ENCODE measurements around the gene RSPO4. TPM values are rescaled to one million over a fixed set of nuclear protein-coding genes. Genes with fewer than 3 reads are reported as not detected.

The RSPO4 gene
- total RNA-seq, 1 donor from 2014 or later, result not detected

- DNase-seq, result no peak
These were observed 61.2 kb downstream of the RSPO4 start for GRCh38 chr20:940926-941325.

DNA sequence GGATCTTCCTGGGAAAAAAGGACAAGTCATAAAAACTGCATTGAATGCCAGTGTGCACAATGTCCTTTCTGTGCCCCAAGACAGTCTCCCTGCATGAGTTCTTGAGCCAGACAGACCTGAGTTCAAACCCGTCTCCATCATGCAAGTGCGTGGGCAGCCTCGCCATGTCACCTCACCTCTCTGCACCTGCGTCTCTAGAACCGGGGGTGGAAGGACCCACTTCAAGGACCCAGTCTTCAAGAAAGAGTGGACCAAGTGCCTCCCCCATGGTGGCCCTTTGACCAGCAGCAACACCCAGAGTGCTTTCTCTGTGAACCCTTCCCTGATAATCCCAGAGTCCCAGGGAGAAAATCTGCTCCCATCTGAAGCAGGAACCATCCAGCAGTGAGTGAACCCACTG lies 62.5 kb downstream of the RSPO4 start:
- DNase-seq, result no peak

GRCh38 chr20:934186-934840 lies 67.8 kb downstream of the RSPO4 start:
- DNase-seq, result no peak

- no peak for DNase-seq
These were observed 69.1 kb downstream of the RSPO4 start for GRCh38 chr20:933029-933428.

DNA sequence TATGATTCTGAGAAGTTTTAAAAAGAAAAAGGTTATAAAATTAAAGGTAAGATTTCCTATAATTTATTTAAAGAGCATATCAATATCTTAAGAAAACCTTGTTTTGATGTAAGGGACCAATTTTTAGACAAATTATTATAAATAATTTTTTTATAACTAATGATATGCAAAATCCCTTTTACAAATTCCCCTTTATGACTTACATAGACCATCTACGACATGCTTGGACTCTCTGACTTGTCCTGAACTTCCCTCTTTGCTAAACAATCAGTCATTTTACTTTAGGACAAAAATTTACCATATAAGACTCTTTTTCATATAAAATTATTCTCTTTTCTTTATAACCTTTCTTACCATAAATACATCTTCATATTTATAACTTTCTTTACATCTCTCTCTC lies 70.7 kb downstream of the RSPO4 start:
- DNase-seq, result no peak

GRCh38 chr20:926670-927069 lies 75.4 kb downstream of the RSPO4 start:
- DNase-seq, result no peak

GRCh38 chr20:925516-925915 lies 76.6 kb downstream of the RSPO4 start:
- DNase-seq, result no peak

DNA sequence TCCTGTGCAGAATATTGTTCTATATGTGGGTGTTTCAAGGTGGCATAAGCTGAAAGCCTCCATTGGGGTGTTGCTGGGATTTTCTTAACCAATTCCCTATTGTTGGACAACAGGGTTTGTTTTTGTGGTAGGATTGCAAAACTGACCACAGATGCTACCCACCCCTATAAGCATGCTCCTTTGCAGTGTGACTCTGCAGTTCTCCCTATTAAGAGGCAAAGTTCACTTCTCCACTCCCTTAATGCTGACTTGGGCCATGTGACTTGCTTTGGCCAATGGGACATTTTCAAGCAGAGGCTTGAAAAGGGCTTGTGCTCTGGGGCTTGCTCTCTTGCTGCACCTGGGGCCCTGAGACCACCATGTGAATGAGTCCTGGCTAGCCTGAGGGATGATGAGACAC lies 77.5 kb downstream of the RSPO4 start:
- DNase-seq, result no peak

DNA sequence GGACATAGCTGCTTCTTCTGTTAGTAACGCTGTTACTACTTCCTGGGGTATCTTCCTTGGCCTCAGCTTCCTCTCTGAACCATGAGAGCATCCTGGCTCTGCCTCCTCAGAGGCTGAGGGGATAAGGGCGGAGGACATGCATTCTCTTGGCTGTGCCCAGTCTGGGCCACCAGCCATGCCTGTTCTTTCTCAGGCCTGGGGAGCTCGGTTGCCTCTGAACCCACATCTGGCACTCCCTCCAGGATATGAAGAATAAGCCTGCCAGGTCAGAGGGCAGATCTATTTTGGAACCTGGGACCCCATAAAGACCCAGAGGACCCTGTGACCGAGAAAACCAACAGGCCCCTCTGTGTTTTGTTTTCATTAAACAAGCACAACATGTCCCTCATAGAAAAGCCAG lies 79.3 kb downstream of the RSPO4 start:
- no peak for DNase-seq

- DNase-seq, result no peak
These were observed 81.0 kb downstream of the RSPO4 start for GRCh38 chr20:921068-921467.

DNA sequence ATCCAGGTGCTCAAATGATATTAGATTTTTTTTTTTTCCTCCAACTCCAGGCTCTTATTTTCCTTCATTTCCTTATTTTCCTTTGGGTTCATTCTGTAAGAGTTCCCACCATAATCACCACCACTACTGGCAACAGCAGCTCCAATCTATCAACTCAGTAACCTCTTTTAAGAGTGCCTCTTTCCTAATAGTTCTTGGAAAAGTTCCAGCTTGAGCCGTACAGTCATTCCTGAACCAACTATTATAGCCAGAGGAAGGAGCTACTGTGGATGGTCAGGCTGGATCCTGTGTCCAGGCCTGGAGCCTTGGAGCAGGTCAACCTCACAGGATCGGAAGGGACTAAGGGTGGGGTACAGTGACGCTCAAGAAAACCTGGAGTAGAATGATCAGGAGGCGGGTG lies 81.8 kb downstream of the RSPO4 start:
- no peak for DNase-seq

- DNase-seq, result no peak
These were observed 82.6 kb downstream of the RSPO4 start for GRCh38 chr20:919491-919916.

GRCh38 chr20:917416-917815 lies 84.7 kb downstream of the RSPO4 start:
- DNase-seq, result no peak

- no peak for DNase-seq
These were observed 85.3 kb downstream of the RSPO4 start for GRCh38 chr20:916825-917224.

- DNase-seq, result peak; percentile 33
These were observed 85.8 kb downstream of the RSPO4 start, which contains the start of gene ANGPT4 for GRCh38 chr20:916125-916799. Gene ANGPT4 (minus strand): TSS chr20:916334. CDS start chr20:916214, 120 bp downstream.

DNA sequence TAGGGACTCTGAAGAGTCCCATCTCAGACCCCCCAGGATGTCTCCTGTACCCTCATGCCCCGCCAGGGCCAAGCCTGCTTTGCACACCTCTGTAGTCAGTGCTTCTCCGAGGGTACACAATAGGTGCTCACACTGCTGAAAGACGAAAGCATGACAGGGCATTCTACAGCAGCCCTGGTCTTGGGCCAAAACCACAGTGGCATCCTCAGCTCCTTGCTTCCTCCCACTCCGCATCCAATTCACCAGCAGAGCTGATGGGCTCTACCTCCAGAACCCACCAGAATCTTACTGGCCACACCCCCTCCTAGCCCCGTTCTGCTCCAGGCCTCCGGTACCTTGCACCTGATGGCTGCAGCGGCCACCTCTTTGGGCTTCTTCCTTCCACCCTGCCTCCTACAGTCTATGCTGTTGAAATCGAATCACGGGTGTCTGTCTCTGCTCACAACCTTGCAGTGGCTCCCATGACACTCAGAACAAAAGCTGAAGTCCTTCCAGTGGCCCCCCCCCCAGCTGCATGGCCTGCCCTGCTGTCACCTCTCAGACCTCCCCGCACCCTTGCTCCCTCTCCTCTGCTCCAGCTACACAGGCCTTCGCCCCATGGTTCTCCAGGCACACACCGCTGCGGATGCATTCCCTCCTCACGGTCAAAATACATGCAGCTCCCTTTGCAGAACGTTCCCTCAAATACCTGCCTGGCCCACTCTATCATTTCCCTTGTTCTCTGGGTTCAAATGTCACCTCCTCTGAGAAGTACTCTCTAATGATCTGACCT lies 87.2 kb downstream of the RSPO4 start:
- DNase-seq, result no peak

- DNase-seq, result no peak
These were observed 88.7 kb downstream of the RSPO4 start for GRCh38 chr20:913306-913849.

- no peak for DNase-seq
These were observed 90.1 kb downstream of the RSPO4 start for GRCh38 chr20:911882-912600.

DNA sequence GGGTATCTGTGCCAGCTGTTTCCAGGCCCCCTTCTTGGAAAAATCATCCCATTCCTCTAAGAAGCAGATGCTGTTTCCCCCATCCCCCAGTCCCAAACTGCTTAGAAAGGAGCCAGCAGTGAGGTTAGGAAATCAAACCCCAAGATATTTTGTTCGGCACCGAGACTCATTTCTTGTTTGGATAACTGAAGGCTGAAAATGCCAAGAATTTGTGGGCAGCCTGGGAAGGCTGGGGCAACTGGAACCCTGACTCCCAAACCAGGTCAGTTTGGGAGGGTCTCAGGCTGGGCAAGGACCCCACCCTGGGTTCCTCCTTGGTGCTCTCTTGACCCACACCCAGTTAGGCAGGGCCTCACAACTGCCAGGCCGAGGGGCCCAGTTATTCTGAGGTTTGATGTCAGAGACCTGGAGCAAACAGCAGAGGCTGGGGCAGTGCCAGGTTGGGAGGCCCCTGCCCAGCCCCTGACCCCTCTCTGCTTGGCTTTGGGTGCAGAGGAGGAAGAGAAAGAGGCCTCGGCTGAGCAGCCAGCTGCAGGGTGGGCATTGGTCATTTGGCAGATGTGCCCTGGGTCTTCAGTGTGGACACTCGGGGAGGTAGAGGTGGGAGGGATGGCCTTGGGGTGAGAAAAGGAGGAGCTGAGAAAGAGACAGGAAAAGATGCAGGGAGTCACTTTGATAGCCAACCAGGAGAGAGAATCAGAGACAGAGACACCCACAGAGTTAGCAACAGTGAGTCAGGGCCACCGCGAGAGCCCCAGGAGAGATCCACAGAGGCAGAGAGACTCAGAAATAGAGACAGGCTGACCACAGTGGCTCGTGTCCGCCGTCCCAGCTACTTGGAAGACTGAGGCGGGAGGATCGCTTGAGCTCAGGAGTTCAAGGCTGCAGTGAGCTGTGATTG lies 91.0 kb downstream of the RSPO4 start:
- DNase-seq, result peak; percentile 80

GRCh38 chr20:910132-910869 lies 91.8 kb downstream of the RSPO4 start:
- DNase-seq, result no peak
